HepG2 (cell line): ENCODE results near the gene FABP1. TPM values are rescaled to one million over a fixed set of nuclear protein-coding genes. Genes with fewer than 3 reads are reported as not detected.

Source experiments
- AHR ChIP-seq: IDR thresholded peaks from 2 replicates; pipeline ENCODE4 v1.6.1; 2018; ENCODE audit warnings: missing genetic modification reagents, missing compliant biosample characterization
- ATF5 ChIP-seq: sonication (generic); formaldehyde crosslinking; IDR thresholded peaks from 2 replicates; pipeline ENCODE4 v1.4.0; 2020; ENCODE audit warnings: mild to moderate bottlenecking, low read depth, missing genetic modification reagents
- CTCF ChIP-seq: sonication (generic); formaldehyde crosslinking; IDR thresholded peaks from 2 replicates; pipeline ENCODE4 v1.5.0; 2020; ENCODE audit warnings: mild to moderate bottlenecking, missing genetic modification reagents, moderate library complexity
- EHMT2 ChIP-seq: fragments of 200-600 bp; sonication (generic); IDR thresholded peaks from 2 replicates; pipeline ENCODE4 v1.7.0; 2017; ENCODE audit warnings: antibody characterized with exemption, low read depth, low read length, borderline replicate concordance
- ELF3 ChIP-seq: IDR thresholded peaks from 2 replicates; pipeline ENCODE4 v1.6.1; 2016; ENCODE audit warnings: missing genetic modification reagents, missing compliant biosample characterization
- HOXA7 ChIP-seq: sonication (generic); formaldehyde crosslinking; IDR thresholded peaks from 2 replicates; pipeline ENCODE4 v1.8.1; 2022; ENCODE audit warnings: mild to moderate bottlenecking, missing genetic modification reagents, moderate library complexity
- IKZF5 ChIP-seq: IDR thresholded peaks from 2 replicates; pipeline ENCODE4 v1.6.1; 2018; ENCODE audit warnings: missing genetic modification reagents, mild to moderate bottlenecking, missing compliant biosample characterization
- IRF1 ChIP-seq: sonication (generic); formaldehyde crosslinking; IDR thresholded peaks from 2 replicates; pipeline ENCODE4 v1.4.0; 2020; ENCODE audit warnings: low read depth, mild to moderate bottlenecking, missing genetic modification reagents
- LRRFIP1 ChIP-seq: sonication (generic); formaldehyde crosslinking; conservative IDR thresholded peaks from 2 replicates; pipeline ENCODE4 v1.4.0; 2020; ENCODE audit warnings: missing genetic modification reagents
- MAFK ChIP-seq, 2 experiments: IDR thresholded peaks in 1 of 2; conservative IDR thresholded peaks in 1 of 2; 2 replicates each; pipeline ENCODE4 v1.6.1; 2011; ENCODE audit warnings: improper control_type of control experiment in 2 of 2, low read length in 2 of 2
- PATZ1 ChIP-seq: sonication (generic); formaldehyde crosslinking; IDR thresholded peaks from 2 replicates; pipeline ENCODE4 v1.4.0; 2020; ENCODE audit warnings: missing genetic modification reagents
- REXO4 ChIP-seq: sonication (generic); formaldehyde crosslinking; IDR thresholded peaks from 2 replicates; pipeline ENCODE4 v1.8.0; 2022; ENCODE audit warnings: missing genetic modification reagents, mild to moderate bottlenecking, borderline replicate concordance
- SNAPC2 ChIP-seq: sonication (generic); formaldehyde crosslinking; IDR thresholded peaks from 2 replicates; pipeline ENCODE4 v1.8.1; 2022; ENCODE audit warnings: mild to moderate bottlenecking, missing genetic modification reagents
- TARDBP ChIP-seq: sonication (generic); formaldehyde crosslinking; IDR thresholded peaks from 2 replicates; pipeline ENCODE4 v1.8.0; 2022; ENCODE audit warnings: mild to moderate bottlenecking, missing genetic modification reagents
- YEATS2 ChIP-seq: sonication (generic); formaldehyde crosslinking; IDR thresholded peaks from 2 replicates; pipeline ENCODE4 v1.4.0; 2020; ENCODE audit warnings: missing genetic modification reagents, borderline replicate concordance
- ZNF121 ChIP-seq: sonication (generic); formaldehyde crosslinking; IDR thresholded peaks from 2 replicates; pipeline ENCODE4 v1.5.0; 2020; ENCODE audit warnings: mild to moderate bottlenecking, missing genetic modification reagents
- ZNF335 ChIP-seq: sonication (generic); formaldehyde crosslinking; IDR thresholded peaks from 2 replicates; pipeline ENCODE4 v1.4.0; 2020; ENCODE audit warnings: missing genetic modification reagents
- ZNF441 ChIP-seq: sonication (generic); formaldehyde crosslinking; IDR thresholded peaks from 2 replicates; pipeline ENCODE4 v1.7.0; 2021; ENCODE audit warnings: missing genetic modification reagents, borderline replicate concordance
- ZNF784 ChIP-seq: sonication (generic); formaldehyde crosslinking; IDR thresholded peaks from 2 replicates; pipeline ENCODE4 v1.5.1; 2020; ENCODE audit warnings: missing genetic modification reagents, mild to moderate bottlenecking, borderline replicate concordance
- polyA plus RNA-seq, 8 experiments: library from polyadenylated mRNA; depleted of rRNA in 3 of 8; stranded (reverse) in 7 of 8; unstranded in 1 of 8; fragments of >200 nt; fragmentation: Illumina TruSeq in 4 of 8; extraction: Trizol in 4 of 8; gene quantifications; 2 replicates each; pipeline versions ENCODE4 v1.2.1 to v1.2.3, GENCODE V29; 2011 to 2016; ENCODE audit warnings: low read depth in 4 of 8, missing spikeins in 1 of 8, mixed read lengths in 1 of 8; ENCODE audit not compliant: insufficient read depth in 1 of 8
- total RNA-seq, 5 experiments: library from RNA; depleted of rRNA; stranded (reverse); fragments of >200 nt; fragmentation: Illumina TruSeq; extraction: Trizol; gene quantifications; 2 replicates each; pipeline ENCODE4 v1.2.3, GENCODE V29; 2016; ENCODE audit warnings: low read depth in 1 of 5

The FABP1 gene
- total and polyA plus RNA-seq, 2 of the 13 experiments (the other 11 are each of a cell fraction or from before 2014, with no cell fraction given): 644 to 1,608 TPM

- no peak; the same call in 1 of the 2 replicates for TF ChIP-seq YEATS2 (CRISPR knock-in tag)
- TF ChIP-seq PATZ1 (CRISPR knock-in tag): peak; percentile 77
- TF ChIP-seq ELF3: peak; percentile 82
- no peak for TF ChIP-seq LRRFIP1 (CRISPR knock-in tag)
- TF ChIP-seq MAFK (conservative IDR thresholded peaks at IDR 0.05 in 1 of 2, IDR thresholded peaks at IDR 0.05 in 1 of 2; ENCODE audit: low read length in 2 of 2): no peak
- no peak for TF ChIP-seq IRF1 (CRISPR knock-in tag)
- TF ChIP-seq ZNF784 (CRISPR knock-in tag): no peak
- TF ChIP-seq ATF5 (CRISPR knock-in tag): no peak
- TF ChIP-seq HOXA7 (CRISPR knock-in tag): no peak
- TF ChIP-seq ZNF335 (CRISPR knock-in tag): peak; percentile 40; the same call in 1 of the 2 replicates
- TF ChIP-seq TARDBP (CRISPR knock-in tag): peak; percentile 41; the same call in 1 of the 2 replicates
- peak; percentile 86; the same call in 1 of the 2 replicates for TF ChIP-seq EHMT2
- no peak for TF ChIP-seq CTCF
- no peak for TF ChIP-seq REXO4 (CRISPR knock-in tag)
- no peak for TF ChIP-seq AHR (CRISPR knock-in tag)
- no peak for TF ChIP-seq SNAPC2 (CRISPR knock-in tag)
- no peak for TF ChIP-seq ZNF121 (CRISPR knock-in tag)
- peak; percentile 90 for TF ChIP-seq IKZF5 (CRISPR knock-in tag)
- no peak for TF ChIP-seq ZNF441
Observed at GRCh38 chr2:88139203-88139702, 11.4 kb upstream of the FABP1 start (continued).
